SW 1271 (cell line): Measurements from ENCODE around the gene PFDN4.

Source experiments
- DNase-seq, 2 experiments: peaks; one replicate each; lab custom pipeline; 2025; lab: John Stamatoyannopoulos, UW

The PFDN4 gene

GRCh38 chr20:54268941-54269340 is 61.1 kb downstream of the PFDN4 start:
- no peak for DNase-seq
